Mesenchymal stem cell (in vitro differentiated cells and primary cell): ENCODE measurements around the gene SYT17.
A peak's percentile ranks its signal among the peaks of the same experiment; 100 is the strongest.

Experiments
- DNase-seq: peaks from one replicate; pipeline ENCODE4 v3.0.0-alpha.2; 2013
- H2AFZ ChIP-seq: one replicate; pipeline ENCODE4 v1.6.1; 2013; ENCODE audit warnings: low read depth, mild to moderate bottlenecking, control low read depth, inconsistent platforms, low read length, moderate library complexity
- H2AK5ac ChIP-seq: 2 replicates; pipeline ENCODE4 v1.6.1; 2013; ENCODE audit warnings: low read length, moderate library complexity, mild to moderate bottlenecking, inconsistent platforms; ENCODE audit not compliant: severe bottlenecking
- H2BK120ac ChIP-seq: one replicate; pipeline ENCODE4 v1.6.1; 2013; ENCODE audit warnings: low read depth, mild to moderate bottlenecking, inconsistent platforms, low read length, moderate library complexity
- H2BK12ac ChIP-seq, 2 experiments: one replicate each; pipeline ENCODE4 v1.6.1; 2013; ENCODE audit warnings: inconsistent platforms in 2 of 2, low read length in 2 of 2, mild to moderate bottlenecking in 2 of 2, moderate library complexity in 2 of 2, control low read depth in 1 of 2
- H2BK15ac ChIP-seq: one replicate; pipeline ENCODE4 v1.6.1; 2013; ENCODE audit warnings: mild to moderate bottlenecking, low read depth, inconsistent platforms; ENCODE audit not compliant: poor library complexity, severe bottlenecking
- H2BK5ac ChIP-seq: 2 replicates; pipeline ENCODE4 v1.6.1; 2013; ENCODE audit warnings: low read depth, mild to moderate bottlenecking, low read length, control low read depth, inconsistent platforms; ENCODE audit not compliant: poor library complexity, severe bottlenecking
- H3K14ac ChIP-seq, 2 experiments: one replicate each; pipeline ENCODE4 v1.6.1; 2013; ENCODE audit warnings: inconsistent platforms in 2 of 2, low read length in 2 of 2, control low read depth in 1 of 2, mild to moderate bottlenecking in 1 of 2, moderate library complexity in 1 of 2
- H3K18ac ChIP-seq, 2 experiments: one replicate each; pipeline ENCODE4 v1.6.1; 2013; ENCODE audit warnings: inconsistent platforms in 2 of 2, low read length in 2 of 2, control low read depth in 1 of 2, low read depth in 1 of 2, mild to moderate bottlenecking in 1 of 2
- H3K23ac ChIP-seq, 2 experiments: one replicate each; pipeline ENCODE4 v1.6.1; 2013; ENCODE audit warnings: inconsistent platforms in 2 of 2, low read length in 2 of 2, mild to moderate bottlenecking in 2 of 2, moderate library complexity in 2 of 2, control low read depth in 1 of 2
- H3K27ac ChIP-seq: 2 replicates; pipeline ENCODE4 v1.5.1; 2013; ENCODE audit warnings: mild to moderate bottlenecking, moderate library complexity, low read length, control low read depth, inconsistent platforms; ENCODE audit not compliant: poor library complexity, severe bottlenecking
- H3K27me3 ChIP-seq, 2 experiments: 2 replicates each; pipeline versions ENCODE4 v1.6.1 to v1.7.0; 2013; ENCODE audit warnings: low read length in 2 of 2, mild to moderate bottlenecking in 2 of 2, moderate library complexity in 2 of 2, control low read depth in 1 of 2, inconsistent platforms in 1 of 2; ENCODE audit not compliant: control insufficient read depth in 1 of 2, insufficient read depth in 1 of 2
- H3K36me3 ChIP-seq, 2 experiments: 2 replicates each; pipeline versions ENCODE4 v1.6.1 to v1.7.0; 2013; ENCODE audit warnings: low read length in 2 of 2, control low read depth in 1 of 2, inconsistent platforms in 1 of 2, low read depth in 1 of 2, mild to moderate bottlenecking in 1 of 2; ENCODE audit not compliant: insufficient read depth in 2 of 2, control insufficient read depth in 1 of 2
- H3K4ac ChIP-seq, 2 experiments: one replicate each; pipeline ENCODE4 v1.6.1; 2013; ENCODE audit warnings: inconsistent platforms in 2 of 2, low read length in 2 of 2, mild to moderate bottlenecking in 2 of 2, moderate library complexity in 2 of 2, control low read depth in 1 of 2, low read depth in 1 of 2
- H3K4me1 ChIP-seq: 2 replicates; pipeline ENCODE4 v1.6.1; 2013; ENCODE audit warnings: low read depth, low read length, control low read depth; ENCODE audit not compliant: control insufficient read depth, insufficient read depth
- H3K4me2 ChIP-seq: 2 replicates; pipeline ENCODE4 v1.6.1; 2013; ENCODE audit warnings: low read length, mild to moderate bottlenecking, inconsistent platforms; ENCODE audit not compliant: poor library complexity, severe bottlenecking
- H3K4me3 ChIP-seq, 2 experiments: 2 replicates each; pipeline versions ENCODE4 v1.5.1 to v1.7.0; 2013; ENCODE audit warnings: low read length in 2 of 2, mild to moderate bottlenecking in 2 of 2, control low read depth in 1 of 2, low read depth in 1 of 2; ENCODE audit not compliant: insufficient read depth in 1 of 2
- H3K79me1 ChIP-seq: replicated peaks from 2 replicates; pipeline ENCODE4 v1.6.1; 2013; ENCODE audit warnings: mild to moderate bottlenecking, control low read depth, low read length, inconsistent platforms; ENCODE audit not compliant: poor library complexity, severe bottlenecking
- H3K9ac ChIP-seq: 2 replicates; pipeline ENCODE4 v1.7.0; 2013; ENCODE audit warnings: mild to moderate bottlenecking, low read length, moderate library complexity
- H3K9me3 ChIP-seq: 2 replicates; pipeline ENCODE4 v1.7.0; 2013; ENCODE audit warnings: mild to moderate bottlenecking, low read length; ENCODE audit not compliant: control insufficient read depth
- H4K8ac ChIP-seq: one replicate; pipeline ENCODE4 v1.6.1; 2013; ENCODE audit warnings: inconsistent platforms, mild to moderate bottlenecking, low read length, moderate library complexity
- H4K91ac ChIP-seq: one replicate; pipeline ENCODE4 v1.6.1; 2013; ENCODE audit warnings: mild to moderate bottlenecking, low read length, inconsistent platforms
- whole genome bisulfite sequencing: methylation state at CpG from one replicate; pipeline ENCODE4 v1.1.7; 2013; ENCODE audit warnings: mixed read lengths; 5-methylcytosine and 5-hydroxymethylcytosine counted together

Gene SYT17

GRCh38 chr16:19210280-19210924, 42.4 kb downstream of the SYT17 start:
- Histone ChIP-seq H3K4ac (no peak overlapping the region), H3K36me3 (no peaks in the 10 kb centered on the region), H3K18ac (peak overlapping the region in 1 of 2 experiments; percentile 29), H3K9me3 (peaks cover 9% of the 10 kb centered on the region), H3K4me2 (no peak overlapping the region), H2AFZ (no peak overlapping the region), H3K27ac (no peak overlapping the region), H2BK120ac (no peak overlapping the region), H3K4me3 (no peak overlapping the region), H2AK5ac (no peak overlapping the region), H4K91ac (no peak overlapping the region), H2BK12ac (no peak overlapping the region), H3K9ac (no peak overlapping the region), H2BK15ac (no peak overlapping the region), H2BK5ac (no peak overlapping the region), H3K4me1 (no peaks in the 10 kb centered on the region), H3K27me3 (no peaks in the 10 kb centered on the region), H3K79me1 (no peaks in the 10 kb centered on the region), H3K23ac (no peak overlapping the region), H4K8ac (no peak overlapping the region), H3K14ac (no peak overlapping the region)
- DNase-seq: peak; percentile 52
- WGBS: 64% methylated on average over 8 of the region's 9 CpGs

GRCh38 chr16:19210968-19211367, 42.9 kb downstream of the SYT17 start:
- H3K79me1 ChIP-seq: no peaks in the 10 kb centered on the region
- H2AFZ ChIP-seq: no peak overlapping the region
- WGBS: 93% methylated on average over 12 of the region's 12 CpGs

GRCh38 chr16:19212059-19212458, 44.0 kb downstream of the SYT17 start:
- no peak overlapping the region for H2BK5ac ChIP-seq

More at GRCh38 chr16:19210968-19211367, 42.9 kb downstream of the SYT17 start:
- peak overlapping the region in 1 of 2 experiments; percentile 29 for H3K18ac ChIP-seq
- H2BK12ac ChIP-seq: no peak overlapping the region
- no peak overlapping the region for H4K8ac ChIP-seq
- no peak overlapping the region for H3K23ac ChIP-seq
- H2AK5ac ChIP-seq: no peak overlapping the region
- H3K36me3 ChIP-seq: no peaks in the 10 kb centered on the region
- H4K91ac ChIP-seq: peak overlapping the region; percentile 22
- no peak overlapping the region for H3K14ac ChIP-seq
- no peak for DNase-seq
- H3K9me3 ChIP-seq: peaks cover 9% of the 10 kb centered on the region
- no peaks in the 10 kb centered on the region for H3K4me1 ChIP-seq
- H2BK5ac ChIP-seq: no peak overlapping the region
- H3K9ac ChIP-seq: no peak overlapping the region
- no peak overlapping the region for H2BK120ac ChIP-seq
- H2BK15ac ChIP-seq: no peak overlapping the region
- H3K27me3 ChIP-seq: no peaks in the 10 kb centered on the region
- no peak overlapping the region for H3K4ac ChIP-seq
- no peak overlapping the region for H3K27ac ChIP-seq
- no peak overlapping the region for H3K4me2 ChIP-seq
- H3K4me3 ChIP-seq: no peak overlapping the region

GRCh38 chr16:19213885-19214284, 45.8 kb downstream of the SYT17 start:
- H3K4me1 ChIP-seq: no peaks in the 10 kb centered on the region
- H3K14ac ChIP-seq: no peak overlapping the region
- H3K9ac ChIP-seq: no peak overlapping the region
- H3K4me3 ChIP-seq: no peak overlapping the region
- no peak for DNase-seq
- H2AFZ ChIP-seq: no peak overlapping the region
- H2BK12ac ChIP-seq: no peak overlapping the region
- H3K18ac ChIP-seq: no peak overlapping the region
- H3K23ac ChIP-seq: no peak overlapping the region
- H2BK15ac ChIP-seq: no peak overlapping the region
- no peak overlapping the region for H4K91ac ChIP-seq
- no peaks in the 10 kb centered on the region for H3K36me3 ChIP-seq
- no peak overlapping the region for H2AK5ac ChIP-seq
- no peaks in the 10 kb centered on the region for H3K79me1 ChIP-seq
- H3K4me2 ChIP-seq: no peak overlapping the region
- H4K8ac ChIP-seq: no peak overlapping the region
- H3K9me3 ChIP-seq: peaks cover 9% of the 10 kb centered on the region
- H2BK5ac ChIP-seq: no peak overlapping the region
- no peak overlapping the region for H3K27ac ChIP-seq
- H3K4ac ChIP-seq: no peak overlapping the region
- H2BK120ac ChIP-seq: no peak overlapping the region
- no peaks in the 10 kb centered on the region for H3K27me3 ChIP-seq

More at GRCh38 chr16:19212059-19212458, 44.0 kb downstream of the SYT17 start:
- Histone ChIP-seq H2BK120ac (no peak overlapping the region), H3K4me3 (no peak overlapping the region), H3K9me3 (peaks cover 9% of the 10 kb centered on the region), H3K4me1 (no peaks in the 10 kb centered on the region), H3K27ac (no peak overlapping the region), H3K23ac (no peak overlapping the region), H3K9ac (no peak overlapping the region), H3K27me3 (no peaks in the 10 kb centered on the region), H4K91ac (no peak overlapping the region), H2BK12ac (no peak overlapping the region), H2AFZ (no peak overlapping the region), H2BK15ac (no peak overlapping the region), H3K4me2 (no peak overlapping the region), H3K18ac (no peak overlapping the region), H3K14ac (no peak overlapping the region), H3K79me1 (no peaks in the 10 kb centered on the region), H2AK5ac (no peak overlapping the region), H3K36me3 (no peaks in the 10 kb centered on the region), H3K4ac (no peak overlapping the region), H4K8ac (no peak overlapping the region)
- WGBS: 90% methylated on average over 5 of the region's 5 CpGs
- no peak for DNase-seq
